Right renal pelvis (tissue), 4 donors: ENCODE results near the gene NUCB2. TPM values are rescaled to one million over a fixed set of nuclear protein-coding genes. Genes with fewer than 3 reads are reported as not detected.
A peak's percentile ranks its signal among the peaks of the same experiment; 100 is the strongest.

ENCODE experiments used
- DNase-seq, 4 donors: peaks; one replicate each; pipeline ENCODE4 v3.0.0-alpha.2; 2013; ENCODE audit warnings: low read depth in 4 of 4, low spot score in 3 of 4, missing footprints in 1 of 4
- polyA plus RNA-seq, 4 donors: library from polyadenylated mRNA; unstranded; fragments of 120-200 nt; gene quantifications; one replicate each; pipeline ENCODE4 v1.2.1, GENCODE V29; 2013; ENCODE audit not compliant: insufficient read length in 4 of 4

Gene NUCB2
- polyA plus RNA-seq, 4 donors, result 72.4 to 89.1 (median 84.6) TPM

DNA sequence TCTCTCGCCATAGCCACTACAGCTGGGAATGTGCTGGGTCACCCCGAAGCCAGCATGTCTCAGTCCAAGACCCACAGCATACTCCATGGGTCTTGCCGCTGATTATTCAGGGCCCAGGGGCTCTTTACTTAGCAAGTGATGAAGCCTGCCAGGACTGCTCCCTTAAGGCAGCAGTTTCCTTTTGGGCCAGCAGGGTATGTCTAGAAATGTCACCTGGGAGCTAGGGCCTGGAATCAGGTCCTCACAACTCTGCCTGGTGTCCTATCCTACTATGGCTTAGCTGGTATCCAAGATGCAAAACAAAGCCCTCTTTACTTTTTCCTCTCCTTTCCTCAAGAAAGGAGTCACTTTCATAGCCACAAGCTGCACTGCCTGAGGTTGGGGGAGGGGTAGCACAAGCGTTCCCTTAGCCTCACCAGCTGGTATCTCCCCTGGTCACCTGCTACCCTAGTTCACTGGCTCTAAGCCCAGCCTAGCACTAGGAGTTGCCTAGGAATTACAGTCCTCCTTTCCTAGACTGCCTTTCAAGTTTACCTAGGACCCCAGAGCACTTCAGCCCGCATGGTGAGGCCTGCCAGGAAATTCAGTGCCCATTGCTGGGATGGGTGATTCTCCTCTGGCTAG, 52.4 kb downstream of the NUCB2 start:
- no peak for DNase-seq

DNA sequence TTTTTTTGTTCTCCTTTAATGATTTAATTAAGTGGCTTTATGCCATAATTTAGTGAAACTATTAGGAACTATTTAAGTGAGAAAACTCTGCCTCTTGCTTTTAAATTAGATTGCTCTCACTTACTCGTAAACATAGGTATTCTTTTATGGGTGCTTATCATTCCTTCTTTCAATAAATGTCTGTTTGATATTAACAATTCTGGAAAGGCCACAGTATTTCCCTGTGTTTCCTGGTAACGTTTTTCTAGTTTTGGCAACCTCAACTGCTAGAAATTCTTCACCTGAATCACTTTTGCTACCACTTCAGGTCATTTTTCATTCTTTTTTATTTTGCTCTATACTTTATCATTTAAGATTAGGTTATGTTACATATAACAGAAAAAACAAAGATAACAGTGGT, 55.1 kb downstream of the NUCB2 start:
- DNase-seq, result no peak

DNA sequence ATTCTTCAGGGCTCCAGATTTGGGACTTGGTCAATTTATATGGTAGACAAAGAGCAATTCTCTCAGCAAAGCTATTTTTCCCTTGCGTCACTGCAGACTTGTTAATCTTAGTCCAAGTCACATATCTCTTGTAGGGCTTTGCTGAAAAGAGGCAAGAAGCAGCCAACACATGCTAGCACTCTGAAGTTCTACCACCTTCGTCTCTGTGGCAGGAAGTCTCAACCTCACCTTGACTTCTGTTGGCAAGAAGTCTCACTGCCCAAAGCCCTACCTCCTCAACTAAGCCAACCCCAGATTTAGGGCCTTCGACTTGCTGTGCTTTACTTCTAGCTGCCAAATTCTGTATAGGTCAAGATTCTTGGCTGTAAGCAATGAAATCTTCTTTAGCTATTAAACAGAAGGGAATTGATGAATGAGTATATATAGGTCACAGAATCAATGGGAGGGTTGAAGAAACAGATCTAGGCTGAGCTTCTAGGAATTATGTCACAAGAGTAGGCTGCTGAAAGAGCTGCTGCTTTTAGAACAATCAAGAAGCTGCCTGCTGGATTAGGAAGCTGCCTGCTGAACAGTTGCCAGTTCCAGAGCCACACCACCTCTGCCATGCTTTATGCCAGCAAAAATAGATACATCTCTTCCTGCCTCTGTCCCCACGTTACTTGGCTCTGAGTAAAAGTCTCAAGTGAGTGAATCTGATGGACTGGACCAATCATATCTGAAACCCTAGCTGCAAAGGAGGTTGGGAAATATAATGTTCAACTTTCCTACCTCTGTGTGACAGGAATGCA, 57.5 kb downstream of the NUCB2 start:
- no peak for DNase-seq

DNA sequence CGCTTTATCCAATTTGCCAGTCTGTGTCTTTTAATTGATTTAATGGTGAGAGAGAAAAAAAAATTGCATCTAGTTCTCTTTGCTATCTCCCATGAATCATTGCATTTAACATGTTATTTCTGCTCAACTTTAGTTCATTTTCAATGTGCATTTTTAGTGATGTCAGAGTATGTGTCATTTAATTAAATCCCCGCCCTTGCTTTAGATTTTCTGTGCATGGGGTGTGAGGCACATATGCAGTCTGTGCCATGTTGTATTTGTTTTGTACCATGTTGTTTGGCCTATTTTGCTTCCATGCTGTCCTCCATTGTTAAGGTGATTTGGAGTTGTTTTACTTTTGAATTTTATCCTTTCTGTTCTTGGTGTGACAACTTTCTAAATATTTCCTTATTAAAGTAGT, 66.7 kb downstream of the NUCB2 start:
- no peak for DNase-seq

DNA sequence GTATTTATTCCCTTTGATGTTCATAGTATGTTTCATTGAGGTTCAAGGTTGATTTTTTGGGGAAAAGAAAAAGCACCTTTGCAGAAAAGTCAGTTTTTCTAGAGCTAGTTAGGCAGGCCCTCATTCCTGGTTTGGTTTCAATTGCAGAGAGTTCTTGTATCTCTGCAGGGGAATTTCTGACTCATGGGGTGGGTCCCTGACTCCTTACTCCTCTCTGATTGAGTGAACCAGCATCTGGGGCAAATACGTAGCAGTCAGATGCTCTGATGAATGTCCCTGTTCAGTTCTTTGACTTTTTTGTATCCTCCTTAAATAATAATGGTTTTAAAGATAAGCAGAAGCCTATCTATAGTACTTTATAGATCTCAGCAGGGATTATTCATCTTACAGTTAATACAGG, 67.4 kb downstream of the NUCB2 start:
- DNase-seq, result no peak

DNA sequence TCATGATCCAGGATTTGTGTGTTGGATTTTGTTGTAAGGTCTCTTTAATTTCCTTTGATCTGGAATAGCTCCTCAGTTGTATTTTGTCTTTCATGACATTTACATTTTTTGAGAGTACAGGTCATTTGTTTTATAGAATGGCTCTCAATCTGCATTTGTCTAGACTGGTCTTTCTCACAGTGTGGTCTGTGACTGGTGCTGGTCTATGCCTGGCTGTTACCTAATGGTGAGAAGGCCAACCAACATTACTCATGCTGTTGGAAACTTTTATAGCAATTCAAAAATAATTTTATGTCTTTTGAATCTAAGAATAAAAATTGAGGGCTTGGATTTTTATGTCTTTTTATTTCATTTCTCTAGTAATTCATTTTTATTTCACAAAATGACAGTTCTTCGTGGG, 71.1 kb downstream of the NUCB2 start:
- no peak for DNase-seq

DNA sequence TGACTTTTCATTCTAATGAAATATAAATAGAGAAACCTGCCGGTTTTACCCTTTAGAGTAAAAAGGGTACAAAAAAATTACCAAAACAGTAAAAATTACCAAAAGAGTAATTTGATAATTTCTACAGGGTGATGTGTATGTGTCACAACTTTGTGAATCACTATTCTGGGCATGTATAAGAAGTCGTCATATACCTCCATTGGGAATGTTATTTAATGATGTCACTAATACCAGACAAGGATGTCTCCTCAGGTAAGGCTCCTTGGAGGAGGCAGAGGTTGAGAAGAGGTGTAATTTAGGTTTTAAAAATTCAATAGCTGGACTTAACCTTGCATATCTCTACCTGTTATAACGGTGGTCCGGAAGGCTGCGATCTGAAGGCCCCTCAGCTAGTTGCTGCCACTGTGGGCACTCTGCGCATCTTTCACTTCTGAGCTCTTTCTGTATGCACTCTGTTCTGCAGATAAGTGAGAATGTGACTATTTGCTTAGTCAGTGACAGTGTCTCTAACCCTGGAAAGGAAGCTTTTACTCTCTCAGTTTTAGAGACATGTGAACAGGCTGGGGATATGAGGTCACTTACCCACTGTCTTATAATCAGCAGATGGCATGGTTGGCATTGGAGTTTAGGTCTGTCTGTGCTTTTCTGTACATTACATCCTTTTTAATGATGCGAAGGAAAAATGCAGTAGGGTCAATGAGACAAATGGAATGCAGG, 74.1 kb downstream of the NUCB2 start:
- DNase-seq, result no peak

DNA sequence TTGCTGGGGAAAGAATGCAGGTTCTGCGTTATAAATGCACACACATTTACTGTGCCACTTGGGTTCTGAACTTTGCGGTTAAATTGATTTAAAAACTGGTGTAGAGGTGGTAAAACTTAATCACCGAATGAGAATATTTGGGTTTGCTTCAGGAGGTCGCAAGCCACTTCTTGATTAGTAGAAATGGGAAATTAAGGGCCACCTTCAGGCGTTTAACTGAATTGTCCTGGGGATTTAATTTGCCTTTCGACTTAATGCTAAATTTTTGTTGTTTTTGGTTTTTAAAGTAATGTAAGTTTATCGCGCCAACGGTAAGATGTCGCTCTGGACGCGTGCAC, 74.6 kb downstream of the NUCB2 start:
- no peak for DNase-seq

DNA sequence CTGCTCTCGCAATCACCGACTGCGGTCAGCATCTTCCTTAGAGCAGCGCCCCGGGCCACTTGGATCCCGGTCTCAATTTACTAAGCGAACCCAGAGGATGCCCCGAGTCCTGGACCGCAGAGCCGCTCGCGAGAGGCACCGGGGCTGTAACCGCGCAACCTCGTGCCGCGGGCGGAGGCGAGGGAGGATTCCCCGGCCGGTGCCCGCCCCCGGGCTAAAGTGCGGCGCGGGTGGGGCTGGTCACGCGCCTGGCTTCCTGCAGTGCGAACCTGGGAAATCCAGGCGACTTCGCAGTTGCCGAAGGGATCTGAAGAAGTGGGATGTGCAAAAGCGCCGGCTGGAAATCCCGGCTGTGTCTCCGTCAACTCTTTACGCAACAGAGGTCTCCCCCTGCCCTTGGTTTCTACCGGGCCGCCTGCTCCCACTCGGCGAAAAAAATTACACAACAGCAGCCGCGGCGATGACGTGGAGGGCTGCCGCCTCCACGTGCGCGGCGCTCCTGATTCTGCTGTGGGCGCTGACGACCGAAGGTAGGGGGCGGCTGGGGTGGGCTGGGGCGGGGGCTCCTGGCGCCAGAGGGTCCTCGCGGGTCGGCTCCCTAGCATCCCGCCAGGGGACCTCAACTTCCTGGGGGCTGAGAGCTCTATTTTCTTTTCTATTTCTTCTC, 75.1 kb downstream of the NUCB2 start, which contains the start of gene NCR3LG1:
Gene NCR3LG1, plus strand, starts transcription at position 291 of the 667 bp plus-strand sequence. Its CDS starts 170 bp downstream, at position 461.
- peak in 2 of 4 donors; percentile 18 to 26 for DNase-seq

DNA sequence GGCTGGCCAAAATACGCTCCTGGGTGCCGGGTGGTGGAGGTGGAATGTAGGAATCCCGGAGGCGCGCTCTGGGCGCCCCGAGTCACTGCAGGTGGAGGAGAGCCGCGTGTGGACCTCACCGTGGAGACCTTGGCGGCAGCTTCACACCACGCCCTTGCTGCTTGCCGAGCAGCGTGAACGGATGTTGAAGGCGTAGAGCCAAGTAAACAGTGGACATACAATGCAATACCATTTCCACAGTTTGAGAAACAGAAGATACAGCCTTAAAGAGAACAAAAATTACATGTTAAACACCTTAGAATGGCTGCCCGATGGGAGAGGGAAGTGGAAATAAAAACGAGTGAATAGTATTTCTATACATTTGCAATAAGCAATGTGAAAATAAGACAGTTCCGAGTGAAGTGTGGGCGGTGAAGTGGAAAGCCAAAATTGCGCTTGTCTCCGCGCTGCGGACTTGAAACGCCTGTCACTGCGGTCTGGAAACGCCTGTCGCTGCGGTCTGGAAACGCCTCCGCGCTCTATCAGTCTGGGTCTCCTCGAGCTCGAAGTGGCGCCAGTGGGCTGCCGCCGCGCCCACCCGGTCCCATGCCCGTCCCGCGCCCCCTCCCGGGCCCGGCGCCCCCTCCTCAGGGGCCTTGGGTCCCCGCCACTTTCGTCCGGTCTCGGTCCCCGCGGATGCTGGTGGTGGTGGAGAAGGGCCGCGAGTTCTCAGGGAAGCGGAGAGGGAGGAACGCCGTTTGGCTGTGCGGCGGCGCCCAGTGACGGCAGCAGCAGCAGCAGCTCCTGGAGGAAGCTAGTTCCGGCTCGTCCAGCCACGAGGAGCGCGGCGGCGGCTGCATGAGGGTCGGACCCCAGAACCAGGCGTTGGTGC, 76.6 kb downstream of the NUCB2 start:
- DNase-seq, result peak; percentile 44 to 60 (median 54)

DNA sequence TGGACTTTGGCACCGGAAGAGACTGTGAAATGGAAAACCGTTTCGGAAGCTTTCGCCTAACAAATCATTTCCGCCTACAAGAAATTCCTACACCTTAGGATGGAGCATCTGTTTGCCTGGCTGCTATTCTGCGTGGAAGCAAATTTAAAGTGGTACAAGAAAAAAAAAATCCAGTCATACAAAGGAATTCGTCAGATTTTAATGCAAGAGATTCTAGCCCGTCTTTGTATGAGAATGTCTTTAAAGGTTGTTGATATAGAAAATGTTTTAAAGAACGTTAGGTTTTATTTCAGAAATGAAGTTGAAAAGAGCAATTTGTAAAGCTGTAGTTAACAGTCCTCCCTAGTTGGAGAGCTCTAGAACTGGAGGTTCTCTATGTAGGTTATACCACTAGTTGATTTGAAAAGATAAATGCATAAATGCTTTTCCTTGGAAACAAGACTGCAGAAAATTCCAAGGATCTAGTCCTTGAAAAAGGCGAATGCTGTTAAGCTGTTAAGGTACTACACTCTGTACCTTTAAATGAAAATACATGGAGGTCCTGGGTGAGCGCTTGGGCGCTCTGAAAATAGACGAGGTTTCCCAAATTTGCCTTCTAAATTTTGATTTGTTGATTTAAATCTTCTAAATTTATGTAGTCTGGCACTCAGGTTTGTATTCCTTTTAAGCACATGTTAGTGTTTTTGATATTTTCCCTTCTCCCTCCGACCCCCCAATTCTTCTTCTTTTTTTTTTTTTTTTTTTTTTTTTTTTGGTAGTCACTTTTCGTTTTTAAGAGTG, 77.5 kb downstream of the NUCB2 start:
- DNase-seq, result peak in 1 of 4 donors; percentile 8

DNA sequence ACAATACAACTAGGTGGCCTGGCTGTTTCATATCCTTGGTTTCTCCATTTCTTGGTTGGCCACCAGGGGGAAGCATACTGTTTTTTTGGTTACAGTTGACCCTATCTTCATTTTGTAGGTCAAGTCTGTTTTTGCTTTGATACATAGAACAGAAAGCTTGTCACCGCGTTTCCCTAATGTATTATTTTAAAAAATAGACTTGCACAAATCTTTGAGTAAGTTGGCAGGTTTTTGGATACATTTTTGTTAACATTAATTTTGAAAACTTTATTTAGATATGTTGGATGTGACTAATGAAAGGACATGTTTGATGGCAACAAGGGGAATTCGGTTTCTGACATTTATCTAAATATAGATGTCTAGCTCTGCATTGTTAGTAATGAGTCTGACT, 78.1 kb downstream of the NUCB2 start:
- DNase-seq, result peak; percentile 39 to 57 (median 52)

DNA sequence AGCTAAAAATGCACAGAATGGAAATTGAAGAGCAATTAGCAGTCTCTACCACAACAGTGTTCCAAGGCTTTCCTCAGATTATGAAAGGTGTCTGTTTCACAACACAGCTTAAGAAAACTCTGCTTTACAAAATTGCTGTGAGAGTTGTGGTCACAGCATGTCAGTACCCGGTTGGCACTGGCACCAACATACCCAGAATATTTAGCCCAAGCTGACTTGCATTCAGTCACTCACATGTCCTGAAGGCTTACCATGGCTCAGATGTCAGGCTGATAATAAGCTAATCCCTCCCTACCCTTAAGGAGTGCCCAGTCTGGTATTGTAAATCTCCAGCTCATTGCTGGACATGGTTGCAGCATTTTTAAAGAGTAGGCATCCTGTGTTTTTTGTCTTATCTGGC, 90.0 kb downstream of the NUCB2 start:
- no peak for DNase-seq

DNA sequence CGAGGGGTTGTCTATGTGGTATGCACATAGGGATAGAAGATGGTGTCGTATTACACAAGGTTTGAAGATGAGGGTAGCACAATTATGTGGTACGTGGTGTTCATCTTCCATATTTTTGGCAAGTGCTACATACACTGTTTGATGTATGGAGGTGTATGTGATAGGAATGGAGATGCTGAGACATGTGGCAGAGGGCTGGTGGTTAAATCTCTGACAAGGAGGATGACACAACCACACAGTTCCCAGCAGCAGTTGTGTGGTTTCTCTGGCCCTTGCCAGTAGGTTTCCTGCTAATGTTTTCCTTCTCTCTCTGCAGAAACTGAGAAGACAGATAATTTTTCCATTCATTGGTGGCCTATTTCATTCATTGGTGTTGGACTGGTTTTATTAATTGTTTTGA, 92.0 kb downstream of the NUCB2 start:
- DNase-seq, result no peak

DNA sequence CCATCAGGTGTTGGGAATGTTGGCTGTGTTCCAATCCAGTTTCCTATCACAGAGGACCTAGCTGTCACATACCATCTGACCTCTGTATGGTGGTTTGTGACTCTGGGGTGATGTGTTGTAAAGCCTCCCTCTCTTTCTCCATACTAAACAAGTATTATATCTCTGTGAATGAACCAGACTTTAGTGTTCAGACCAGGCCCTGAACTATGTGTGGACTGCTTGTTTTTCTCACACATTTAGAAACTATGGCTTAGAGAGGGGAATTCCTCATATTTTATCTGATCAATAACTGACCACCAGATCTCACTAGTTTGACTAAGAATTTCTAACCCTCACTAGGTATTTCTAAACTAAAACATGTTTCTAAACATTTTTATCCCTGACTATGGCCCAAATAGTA, 92.6 kb downstream of the NUCB2 start:
- DNase-seq, result no peak

DNA sequence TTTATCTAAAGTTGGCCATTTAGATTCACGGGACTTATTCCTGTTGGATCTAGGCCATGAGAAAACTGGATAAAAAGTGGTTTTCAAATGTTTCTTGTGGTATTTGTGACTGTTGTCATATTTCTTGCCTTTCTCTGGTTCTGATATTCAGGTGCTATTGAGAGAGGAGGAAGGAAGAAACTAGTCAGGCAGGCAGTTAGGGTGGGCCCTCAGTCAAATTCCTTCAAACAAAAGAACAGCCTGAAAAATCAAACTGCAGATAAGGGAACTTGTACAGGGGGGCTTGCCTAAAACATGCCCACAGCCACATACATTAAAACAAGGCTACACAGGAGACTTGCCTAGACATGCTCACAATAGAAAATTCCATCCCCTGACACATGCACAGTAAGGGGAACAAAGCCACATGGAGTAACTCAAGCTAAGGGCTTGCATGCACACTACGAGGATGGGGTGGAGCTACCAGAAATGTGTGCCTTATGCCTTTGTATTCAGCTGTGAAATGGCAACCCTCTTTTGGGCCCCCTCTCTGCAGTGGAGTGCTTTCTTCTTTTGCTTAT, 93.2 kb downstream of the NUCB2 start:
- no peak for DNase-seq

DNA sequence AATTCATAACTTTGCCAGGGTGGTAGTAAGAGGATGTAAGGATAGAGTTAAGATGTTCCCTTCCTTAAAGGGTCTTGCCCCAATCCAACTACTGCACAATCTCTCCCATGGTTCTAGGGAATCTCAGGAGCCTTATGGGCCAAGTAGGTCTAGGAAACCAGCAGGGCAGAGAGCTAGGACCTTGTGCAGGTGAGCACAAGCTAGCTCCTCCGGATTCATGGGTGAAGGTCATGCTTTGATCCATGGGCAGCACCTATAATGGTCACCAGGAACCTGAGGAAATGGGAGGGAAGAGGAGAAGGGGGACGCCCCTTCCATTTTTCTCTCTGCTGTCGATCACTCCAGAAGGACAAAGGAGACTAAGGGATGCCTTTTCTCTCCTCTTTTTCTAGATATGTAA, 95.1 kb downstream of the NUCB2 start:
- no peak for DNase-seq

DNA sequence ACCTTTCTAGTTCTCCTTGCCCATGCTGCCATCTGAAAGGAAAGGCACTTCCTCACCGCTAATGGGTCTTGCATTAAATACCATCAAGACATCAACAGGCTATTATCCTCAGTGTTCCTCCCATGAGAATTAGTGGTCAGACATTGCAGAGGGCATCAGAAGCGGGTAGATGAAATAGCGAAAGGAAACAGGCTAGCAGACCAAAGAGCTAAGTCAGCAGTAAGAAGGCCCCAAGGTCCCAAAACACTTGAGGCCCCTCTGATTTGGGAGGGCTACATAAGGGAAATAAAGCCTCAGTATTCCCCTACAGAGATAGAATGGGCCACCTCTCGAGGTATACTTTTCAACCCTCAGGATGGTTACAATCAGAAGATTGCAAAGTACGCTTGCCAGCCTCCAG, 99.0 kb downstream of the NUCB2 start:
- no peak for DNase-seq

DNA sequence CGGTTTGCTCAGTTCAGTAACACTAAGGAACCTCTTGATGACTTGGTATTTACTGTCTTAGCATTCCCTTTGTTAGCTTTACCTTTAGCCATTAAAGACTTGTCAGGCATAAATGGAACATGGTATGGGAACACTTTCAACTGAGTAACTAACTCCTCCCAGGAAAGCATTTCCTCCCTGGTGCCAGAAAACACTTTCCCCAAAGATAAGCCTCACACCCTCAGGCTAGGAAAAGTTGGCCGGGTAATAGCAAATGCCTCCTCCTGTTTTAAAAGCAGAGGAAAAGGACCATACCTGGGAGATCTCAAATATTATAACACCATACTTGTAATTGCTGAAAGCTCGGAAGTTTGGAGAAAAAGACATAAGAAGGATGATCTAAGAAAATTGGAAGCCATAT, 100.0 kb downstream of the NUCB2 start:
- DNase-seq, result no peak
